Non-pigmented ciliary epithelial cell (primary cell): ENCODE results near the gene CHAF1B.

Experiments used
- DNase-seq: peaks from one replicate; pipeline ENCODE4 v3.0.0-alpha.2; 2010; ENCODE audit warnings: low read depth

CHAF1B gene

GRCh38 chr21:36428761-36429432, 43.7 kb downstream of the CHAF1B start:
- no peak for DNase-seq

DNA sequence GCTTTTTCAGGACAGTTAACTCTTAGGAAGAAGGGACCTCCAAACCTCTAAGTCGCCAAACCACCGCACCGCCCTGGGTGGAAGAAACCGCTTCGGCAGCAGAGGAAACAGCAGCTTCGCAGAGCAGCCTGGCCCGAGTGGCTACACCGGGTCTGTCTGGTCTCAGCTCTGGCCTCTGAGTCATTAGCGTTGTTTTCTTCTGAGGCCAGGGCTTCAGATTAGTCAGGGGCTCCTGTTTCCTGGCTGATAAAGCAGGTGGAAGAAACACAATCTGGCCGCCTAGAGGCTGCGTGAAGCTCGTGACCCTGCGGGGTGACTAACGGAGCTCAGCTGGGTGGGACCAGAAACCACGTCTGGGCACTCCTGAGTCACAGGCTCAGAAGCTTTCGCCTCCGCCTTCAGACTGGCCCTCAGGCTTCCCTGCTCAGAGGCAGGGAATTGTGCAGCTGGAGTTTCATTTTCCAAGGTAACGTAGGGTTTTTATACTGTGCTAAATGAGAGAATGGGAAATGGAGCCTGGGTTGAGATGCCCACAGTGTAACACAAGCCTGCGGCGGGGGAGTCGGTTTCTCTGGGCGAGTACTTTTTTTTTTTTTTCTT, 44.9 kb downstream of the CHAF1B start:
- peak; percentile 100 for DNase-seq

- no peak for DNase-seq
Measured at GRCh38 chr21:36430841-36431240, 45.6 kb downstream of the CHAF1B start.

GRCh38 chr21:36431252-36431651, 46.1 kb downstream of the CHAF1B start:
- no peak for DNase-seq

GRCh38 chr21:36433059-36433709, 48.0 kb downstream of the CHAF1B start:
- DNase-seq: no peak

- no peak for DNase-seq
Measured at GRCh38 chr21:36434144-36434543, 49.0 kb downstream of the CHAF1B start.

DNA sequence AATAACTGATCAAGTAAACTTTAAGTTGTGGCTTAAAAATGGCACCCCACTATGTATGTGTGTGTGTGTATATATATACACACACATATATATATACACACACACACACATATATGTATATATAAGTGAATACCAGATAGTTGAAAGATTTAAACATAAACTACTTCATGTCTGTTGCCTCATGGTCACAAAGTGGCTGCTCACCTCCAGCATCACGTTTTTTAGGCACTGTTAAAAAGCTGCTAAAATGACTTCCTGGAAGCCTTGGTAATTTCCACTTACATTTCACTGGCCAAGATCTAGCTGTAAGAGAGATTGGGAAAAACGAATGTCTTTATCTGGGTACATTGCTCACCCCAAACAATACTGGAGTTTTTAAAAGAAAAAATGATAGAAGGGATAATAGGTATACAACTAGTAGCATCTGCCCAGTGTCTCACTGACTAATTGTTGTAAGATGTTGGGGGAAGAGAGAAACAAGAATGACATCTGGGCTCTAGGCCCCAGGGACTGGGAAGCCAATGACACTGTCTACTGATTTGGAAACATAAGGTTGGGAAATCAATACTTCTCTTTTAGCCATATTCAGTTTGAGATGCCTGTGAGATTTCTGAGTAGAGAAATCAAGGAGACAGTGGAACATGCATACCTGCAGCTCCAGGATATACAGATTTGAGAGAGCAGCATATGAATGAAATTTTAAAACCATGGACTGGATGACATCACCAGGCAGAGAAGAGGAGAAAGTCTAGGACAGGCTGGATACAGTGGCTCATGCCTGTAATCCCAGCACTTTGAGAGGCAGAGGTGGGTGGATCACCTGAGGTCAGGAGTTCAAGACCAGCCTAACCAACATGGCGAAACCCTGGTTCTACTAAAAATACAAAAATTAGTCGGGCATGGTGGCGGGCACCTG, 51.9 kb downstream of the CHAF1B start:
- no peak for DNase-seq

GRCh38 chr21:36437745-36438128, 52.5 kb downstream of the CHAF1B start:
- DNase-seq: peak; percentile 75

GRCh38 chr21:36441715-36442114, 56.5 kb downstream of the CHAF1B start:
- DNase-seq: no peak

GRCh38 chr21:36446301-36446700, 61.1 kb downstream of the CHAF1B start:
- DNase-seq: no peak

DNA sequence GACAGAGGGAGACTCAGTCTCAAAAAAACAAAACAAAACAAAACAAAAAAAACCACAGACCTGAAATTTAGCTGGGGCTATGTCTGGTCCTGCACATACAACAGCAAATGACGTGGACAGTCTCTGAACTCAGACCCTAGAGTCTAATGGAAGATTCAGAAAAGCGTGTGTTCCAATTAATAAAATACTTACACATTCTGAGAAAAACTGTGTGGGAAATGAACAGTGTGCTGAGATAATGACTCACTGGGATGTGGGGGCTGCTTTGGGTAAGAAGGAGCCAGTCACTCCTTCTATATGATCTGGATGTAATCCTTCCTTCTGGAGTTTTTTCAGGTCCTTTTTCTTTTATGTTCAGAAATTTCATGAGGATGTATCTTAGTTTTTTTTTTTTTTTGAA, 65.3 kb downstream of the CHAF1B start:
- no peak for DNase-seq

GRCh38 chr21:36451506-36451905, 66.3 kb downstream of the CHAF1B start:
- DNase-seq: no peak

- no peak for DNase-seq
Measured at GRCh38 chr21:36452281-36452825, 67.2 kb downstream of the CHAF1B start.

DNA sequence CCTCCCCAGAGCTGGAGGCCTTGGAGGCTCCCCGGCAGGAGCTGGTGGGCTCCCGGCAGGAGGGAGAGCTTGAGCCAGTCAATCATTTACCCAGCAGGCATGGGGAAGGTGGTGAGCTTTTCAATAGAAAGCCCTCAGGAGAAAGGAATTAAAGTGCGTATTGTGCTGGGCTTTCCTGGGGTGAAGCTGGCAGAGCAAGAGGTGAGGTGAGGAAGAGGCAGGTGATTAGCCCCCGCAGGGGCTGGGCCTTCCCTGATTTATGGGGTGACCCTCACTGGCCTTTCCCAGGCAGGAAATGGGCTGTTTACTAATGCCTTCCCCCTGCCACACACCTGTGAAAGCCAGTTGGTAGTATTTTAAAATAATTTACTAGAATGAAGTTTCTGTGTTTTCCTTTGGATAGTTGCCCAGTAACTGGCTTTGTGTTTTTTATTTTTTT, 68.9 kb downstream of the CHAF1B start:
- DNase-seq: no peak

GRCh38 chr21:36454706-36455105, 69.5 kb downstream of the CHAF1B start:
- no peak for DNase-seq

DNA sequence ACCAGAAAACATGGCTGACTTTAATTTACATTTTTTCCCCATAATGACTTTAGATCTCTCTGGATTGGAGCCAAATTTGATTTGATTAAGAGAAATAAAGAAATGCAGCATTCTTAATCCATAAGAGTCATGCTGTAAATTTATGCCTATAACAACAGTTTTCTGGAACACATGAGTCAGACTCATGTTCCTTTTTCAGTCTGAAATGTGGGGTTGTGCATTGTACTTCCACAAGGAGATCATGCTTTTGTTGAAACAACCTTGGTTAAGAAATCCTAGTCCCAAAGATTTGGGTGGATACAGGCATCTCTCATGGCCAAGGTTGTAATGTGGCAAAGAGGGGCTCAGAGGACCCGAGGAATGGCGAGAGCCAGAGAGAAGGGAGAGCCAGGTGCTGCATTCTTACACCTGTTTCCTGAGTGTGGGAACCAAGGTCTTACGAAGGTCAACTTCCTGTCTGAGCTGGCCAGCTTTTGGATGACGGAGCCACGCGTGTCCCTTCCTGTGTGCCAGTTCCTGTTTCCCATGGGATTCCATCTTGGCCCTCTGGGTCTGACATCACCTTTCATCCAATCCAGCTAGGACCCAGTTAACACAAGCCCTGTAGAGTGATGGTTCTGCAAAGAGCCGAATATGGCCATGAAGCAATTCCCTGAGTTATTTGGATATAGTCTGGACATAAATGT, 71.7 kb downstream of the CHAF1B start:
- DNase-seq: no peak

GRCh38 chr21:36459098-36459497, 73.9 kb downstream of the CHAF1B start:
- no peak for DNase-seq

- no peak for DNase-seq
Measured at GRCh38 chr21:36460866-36461265, 75.7 kb downstream of the CHAF1B start.

GRCh38 chr21:36461277-36461917, 76.2 kb downstream of the CHAF1B start:
- DNase-seq: no peak

GRCh38 chr21:36461918-36462486, 76.8 kb downstream of the CHAF1B start:
- DNase-seq: no peak

GRCh38 chr21:36463204-36463603, 78.0 kb downstream of the CHAF1B start:
- no peak for DNase-seq
